HUES64 (cell line): ENCODE measurements around the gene MAN1A1.

ENCODE experiments used
- H3K27ac ChIP-seq: 2 replicates; pipeline ENCODE4 v1.7.0; 2013; ENCODE audit warnings: low read depth, low read length, inconsistent platforms
- H3K27me3 ChIP-seq: 2 replicates; pipeline ENCODE4 v1.6.1; 2013; ENCODE audit warnings: mild to moderate bottlenecking, low read length; ENCODE audit not compliant: insufficient read depth
- H3K36me3 ChIP-seq: 2 replicates; pipeline ENCODE4 v1.6.1; 2013; ENCODE audit warnings: mild to moderate bottlenecking, low read length; ENCODE audit not compliant: insufficient read depth
- H3K4me1 ChIP-seq: 2 replicates; pipeline ENCODE4 v1.6.1; 2013; ENCODE audit warnings: mild to moderate bottlenecking, low read length, moderate library complexity; ENCODE audit not compliant: insufficient read depth
- H3K4me3 ChIP-seq: 2 replicates; pipeline ENCODE4 v1.5.1; 2013; ENCODE audit warnings: mild to moderate bottlenecking, low read length, moderate library complexity
- H3K9ac ChIP-seq: 2 replicates; pipeline ENCODE4 v1.6.1; 2013; ENCODE audit warnings: mild to moderate bottlenecking, low read depth, low read length
- H3K9me3 ChIP-seq: 2 replicates; pipeline ENCODE4 v1.6.1; 2013; ENCODE audit warnings: low read depth, low read length; ENCODE audit not compliant: insufficient read depth
- WGBS: fragments of 150-250, 120-280 bp; methylation state at CpG from one replicate; pipeline ENCODE4 v1.1.7; 2013; ENCODE audit warnings: missing lambda C conversion rate; 5-methylcytosine and 5-hydroxymethylcytosine counted together

The MAN1A1 gene

GRCh38 chr6:119148098-119148824, 201.3 kb downstream of the MAN1A1 start:
- Histone ChIP-seq H3K4me3 (no peak overlapping the region), H3K9me3 (no peaks in the 10 kb centered on the region), H3K27me3 (no peaks in the 10 kb centered on the region), H3K4me1 (peaks cover 4% of the 10 kb centered on the region; the same call in 1 of the 2 replicates), H3K27ac (no peak overlapping the region), H3K9ac (no peak overlapping the region), H3K36me3 (no peaks in the 10 kb centered on the region)
- 72% methylated on average over 5 of the region's 5 CpGs for whole genome bisulfite sequencing

DNA sequence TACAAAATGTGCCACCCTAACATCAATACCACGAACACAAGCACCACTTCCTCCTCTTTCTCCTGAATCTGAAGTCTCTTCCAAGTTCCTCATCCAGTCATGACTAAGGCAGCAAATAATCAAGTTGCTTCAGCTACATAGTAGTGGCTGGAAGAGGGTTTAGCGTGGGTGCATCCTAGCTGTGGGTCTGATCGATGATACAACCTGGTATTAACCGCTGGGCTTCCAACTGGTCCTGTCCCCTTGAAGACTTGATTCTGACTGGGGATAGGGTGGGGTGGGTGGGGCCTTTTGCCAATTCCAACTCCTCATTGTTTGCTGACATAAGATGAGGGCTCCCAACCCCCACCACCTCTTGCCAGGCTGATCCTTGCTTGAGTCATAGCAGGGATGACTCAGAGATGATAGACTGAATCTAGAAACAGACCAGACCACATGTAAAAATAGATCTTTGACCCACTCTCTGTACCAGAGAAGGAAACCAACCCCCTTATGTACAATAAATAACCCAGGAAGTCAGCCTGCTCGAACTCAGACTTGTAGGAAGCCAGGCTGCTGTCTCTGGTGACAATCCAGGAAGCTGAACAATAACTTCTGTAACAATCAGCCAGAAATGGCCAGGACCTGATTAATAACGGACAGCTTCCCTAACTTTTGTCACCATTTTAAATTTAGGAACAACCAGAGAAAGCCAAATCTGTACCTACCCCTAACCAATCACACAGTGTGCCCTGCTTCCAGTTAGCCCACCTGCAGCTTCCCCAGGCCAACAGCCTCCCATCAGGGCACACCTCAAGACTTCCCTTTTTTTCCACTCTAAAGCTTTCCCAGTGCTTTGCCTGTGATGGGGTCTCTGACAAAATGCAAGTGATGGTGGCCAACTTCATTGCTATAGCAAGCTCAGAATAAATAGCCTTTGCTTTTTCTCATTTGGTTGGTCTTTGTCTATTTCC, 202.2 kb downstream of the MAN1A1 start:
- Histone ChIP-seq H3K36me3 (no peaks in the 10 kb centered on the region), H3K27me3 (no peaks in the 10 kb centered on the region), H3K9me3 (no peaks in the 10 kb centered on the region), H3K4me1 (peaks cover 4% of the 10 kb centered on the region; the same call in 1 of the 2 replicates), H3K4me3 (no peak overlapping the region), H3K27ac (no peak overlapping the region), H3K9ac (no peak overlapping the region)
- 87% methylated on average over 6 of the region's 6 CpGs for WGBS

- Histone ChIP-seq H3K27ac (no peak overlapping the region), H3K4me1 (peaks cover 4% of the 10 kb centered on the region; the same call in 1 of the 2 replicates), H3K9ac (no peak overlapping the region), H3K27me3 (no peaks in the 10 kb centered on the region), H3K4me3 (no peak overlapping the region), H3K9me3 (no peaks in the 10 kb centered on the region), H3K36me3 (no peaks in the 10 kb centered on the region)
- 47% methylated on average over 1 of the region's 2 CpGs for WGBS
These were observed 204.4 kb downstream of the MAN1A1 start for GRCh38 chr6:119145111-119145510.

GRCh38 chr6:119142637-119143036, 206.9 kb downstream of the MAN1A1 start:
- 94% methylated on average over 5 of the region's 5 CpGs for WGBS
- Histone ChIP-seq H3K9me3 (no peaks in the 10 kb centered on the region), H3K4me3 (no peak overlapping the region), H3K9ac (no peak overlapping the region), H3K27me3 (no peaks in the 10 kb centered on the region; the same call in 1 of the 2 replicates), H3K4me1 (peaks cover 4% of the 10 kb centered on the region; the same call in 1 of the 2 replicates), H3K27ac (no peak overlapping the region), H3K36me3 (no peaks in the 10 kb centered on the region)

DNA sequence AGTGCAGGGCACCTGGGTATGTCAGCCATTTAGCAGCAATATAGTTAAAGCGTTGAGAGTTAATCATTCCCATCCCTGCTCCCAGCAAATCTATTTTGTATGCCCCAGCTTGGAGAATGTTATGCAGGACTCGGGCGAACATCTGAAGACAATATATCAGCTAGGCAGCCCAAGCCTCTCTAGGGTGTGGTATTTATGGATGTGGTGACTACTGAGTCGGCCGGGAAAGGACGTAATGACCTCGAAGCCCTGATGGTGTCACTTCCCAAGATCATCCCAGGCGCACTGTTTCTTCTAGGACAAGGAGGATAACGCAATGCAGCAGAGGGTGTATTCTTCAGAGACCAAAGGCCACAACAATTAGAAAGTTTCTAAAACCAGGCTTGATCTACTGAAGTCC, 207.5 kb downstream of the MAN1A1 start:
- Histone ChIP-seq H3K27me3 (no peaks in the 10 kb centered on the region; the same call in 1 of the 2 replicates), H3K4me1 (no peaks in the 10 kb centered on the region; the same call in 1 of the 2 replicates), H3K27ac (no peak overlapping the region), H3K4me3 (no peak overlapping the region), H3K36me3 (no peaks in the 10 kb centered on the region), H3K9ac (no peak overlapping the region), H3K9me3 (no peaks in the 10 kb centered on the region)
- 93% methylated on average over 9 of the region's 9 CpGs for WGBS

GRCh38 chr6:119140196-119141140, 209.1 kb downstream of the MAN1A1 start:
- 89% methylated on average over 12 of the region's 12 CpGs for WGBS
- Histone ChIP-seq H3K4me3 (no peak overlapping the region), H3K4me1 (no peaks in the 10 kb centered on the region), H3K9me3 (no peaks in the 10 kb centered on the region), H3K36me3 (no peaks in the 10 kb centered on the region), H3K27me3 (no peaks in the 10 kb centered on the region; the same call in 1 of the 2 replicates), H3K27ac (no peak overlapping the region), H3K9ac (no peak overlapping the region)

GRCh38 chr6:119138906-119139541, 210.5 kb downstream of the MAN1A1 start:
- no peaks in the 10 kb centered on the region; the same call in 1 of the 2 replicates for H3K27me3 ChIP-seq
- no peak overlapping the region for H3K9ac ChIP-seq
- no peak overlapping the region for H3K4me3 ChIP-seq
- H3K4me1 ChIP-seq, result no peaks in the 10 kb centered on the region
- no peaks in the 10 kb centered on the region for H3K36me3 ChIP-seq
- 82% methylated on average over 7 of the region's 7 CpGs for WGBS
- no peak overlapping the region for H3K27ac ChIP-seq
- no peaks in the 10 kb centered on the region for H3K9me3 ChIP-seq

- no peaks in the 10 kb centered on the region for H3K36me3 ChIP-seq
- H3K4me1 ChIP-seq, result 0 out of 2 replicates have a peak, but pooled peaks cover 1% of the 10 kb centered on the region
- no peak overlapping the region for H3K9ac ChIP-seq
- no peaks in the 10 kb centered on the region; the same call in 1 of the 2 replicates for H3K27me3 ChIP-seq
- H3K4me3 ChIP-seq, result no peak overlapping the region
- no peaks in the 10 kb centered on the region for H3K9me3 ChIP-seq
- no peak overlapping the region for H3K27ac ChIP-seq
- WGBS, result 96% methylated on average over 4 of the region's 5 CpGs
These were observed 212.1 kb downstream of the MAN1A1 start for GRCh38 chr6:119137194-119138072.

DNA sequence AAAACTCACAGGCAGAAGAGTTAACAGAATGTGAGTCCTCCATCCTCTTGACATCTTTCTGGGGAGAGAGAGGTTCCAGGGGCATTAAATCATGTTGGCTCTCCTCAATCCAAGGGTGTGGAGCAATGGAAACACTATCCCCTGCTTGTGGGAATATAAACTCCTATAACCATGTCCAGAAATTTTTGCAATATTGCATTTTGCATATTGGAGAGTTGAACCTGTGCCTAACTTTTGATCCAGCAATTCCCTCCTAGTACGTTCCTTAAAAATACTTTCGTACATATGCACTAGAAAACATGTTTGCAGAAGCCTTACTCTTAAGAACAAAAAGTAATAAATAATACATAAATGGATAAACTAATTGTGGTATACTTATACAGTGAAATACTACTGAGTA, 214.8 kb downstream of the MAN1A1 start:
- Histone ChIP-seq H3K4me3 (no peak overlapping the region), H3K27ac (no peak overlapping the region), H3K9ac (no peak overlapping the region), H3K27me3 (no peaks in the 10 kb centered on the region; the same call in 1 of the 2 replicates), H3K36me3 (no peaks in the 10 kb centered on the region), H3K9me3 (no peaks in the 10 kb centered on the region), H3K4me1 (0 out of 2 replicates have a peak, but pooled peaks cover 3% of the 10 kb centered on the region)
- 100% methylated on average over 1 of the region's 2 CpGs for WGBS
